NCI-H1092 treated with DMSO at 0.1 percent for 48 hours (cell line): Measurements from ENCODE around the gene RAVER2.
"Not testable (repeated sequence)": the region's sequence is repeated elsewhere in the genome, so short reads cannot be mapped to it uniquely, and the experiment has no call there.

Experiments
- DNase-seq: peaks from one replicate; lab custom pipeline; 2025; lab: John Stamatoyannopoulos, UW

Gene RAVER2

DNA sequence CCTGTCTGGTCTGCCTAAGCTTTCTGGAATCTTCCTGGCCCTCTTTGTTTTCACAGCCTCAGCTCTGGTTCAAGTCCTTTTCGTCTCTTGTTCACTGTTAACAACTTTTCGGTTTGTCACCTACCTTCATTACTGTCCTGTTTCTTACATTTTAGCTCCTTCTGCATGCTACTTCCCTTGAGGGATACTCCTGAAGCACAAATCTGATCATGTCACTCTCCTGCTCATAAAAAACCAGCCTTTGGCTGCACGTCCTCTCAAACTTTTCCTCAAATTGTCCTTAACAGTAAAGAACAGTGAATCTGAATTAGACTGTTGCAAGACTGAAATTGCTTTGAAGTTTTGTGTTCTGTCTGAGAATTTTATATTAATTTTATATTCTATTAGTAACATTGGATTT is 3.3 kb downstream of the RAVER2 start:
- DNase-seq: no peak

DNA sequence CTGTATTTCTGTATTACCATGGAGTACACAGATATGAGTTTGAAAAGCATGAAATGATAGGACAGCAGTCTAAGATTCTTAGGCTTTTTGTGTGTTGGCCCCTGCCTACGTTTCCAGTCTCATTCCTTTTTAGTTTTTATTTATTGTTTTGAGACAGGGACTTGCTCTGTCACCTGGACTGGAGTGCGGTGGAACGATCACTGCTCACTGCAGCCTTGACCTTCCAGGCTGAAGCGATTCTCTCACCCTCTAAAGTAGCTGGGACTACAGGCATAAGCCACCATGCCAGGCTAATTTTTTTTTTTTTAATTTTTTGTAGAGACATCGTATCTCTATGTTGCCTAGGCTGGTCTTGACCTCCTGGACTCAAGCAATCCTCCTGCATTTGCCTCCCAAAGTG is 3.8 kb downstream of the RAVER2 start:
- no peak for DNase-seq

DNA sequence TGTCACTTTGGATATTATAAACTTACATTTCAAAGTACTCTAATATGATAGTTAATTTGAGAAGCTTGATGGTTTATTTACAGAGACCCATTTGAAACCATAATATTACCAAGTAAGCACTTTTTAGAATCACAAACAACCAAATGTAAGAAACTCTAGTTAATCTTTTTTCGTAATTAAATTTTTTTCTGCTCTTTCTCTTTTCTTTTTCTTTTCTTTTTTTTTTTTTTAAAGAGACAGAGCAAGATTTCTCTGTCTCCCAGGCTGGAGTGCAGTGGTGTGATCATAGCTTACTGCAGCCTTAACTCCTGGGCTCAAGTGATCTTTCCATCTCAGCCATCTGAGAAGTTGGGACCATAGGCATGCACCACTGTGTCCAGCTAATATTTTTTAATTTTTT is 5.2 kb downstream of the RAVER2 start:
- no peak for DNase-seq

DNA sequence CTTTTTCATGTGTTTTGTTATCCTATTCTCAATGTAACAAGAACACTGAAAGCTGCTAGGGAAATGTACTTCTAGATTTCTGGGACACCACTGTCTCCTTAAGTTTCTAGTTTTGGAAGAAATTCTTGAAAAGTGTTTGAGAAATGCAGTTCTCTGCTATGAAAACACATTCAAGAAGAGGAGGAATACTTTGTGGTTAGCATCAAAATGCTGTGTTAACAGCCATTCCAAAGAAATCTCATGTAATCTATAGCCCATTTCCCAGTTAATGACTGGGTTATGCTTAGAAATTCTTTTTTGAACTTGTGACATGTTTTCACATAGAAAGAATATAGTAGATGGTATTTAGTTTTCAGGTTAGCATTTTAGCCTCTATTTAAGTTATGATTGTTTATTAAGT is 6.0 kb downstream of the RAVER2 start:
- no peak for DNase-seq

DNA sequence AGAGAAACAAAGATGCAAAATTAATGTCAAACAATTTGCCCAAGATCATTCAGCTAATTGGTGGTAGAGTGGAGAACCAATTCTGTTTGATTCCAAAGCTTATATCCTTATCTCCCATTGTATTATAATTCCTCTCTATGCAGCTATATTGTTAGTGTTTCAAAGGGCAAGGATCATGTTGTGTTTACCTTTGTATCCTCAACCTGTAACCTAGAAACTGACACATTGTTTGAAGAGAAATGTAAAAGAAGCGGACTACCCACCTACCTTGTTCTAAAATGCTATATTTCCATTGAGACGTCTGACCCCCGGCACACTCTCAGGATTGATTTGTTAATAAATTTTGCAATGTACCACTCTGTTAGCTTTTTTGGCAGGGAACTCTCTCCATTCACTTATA is 9.3 kb downstream of the RAVER2 start:
- no peak for DNase-seq

DNA sequence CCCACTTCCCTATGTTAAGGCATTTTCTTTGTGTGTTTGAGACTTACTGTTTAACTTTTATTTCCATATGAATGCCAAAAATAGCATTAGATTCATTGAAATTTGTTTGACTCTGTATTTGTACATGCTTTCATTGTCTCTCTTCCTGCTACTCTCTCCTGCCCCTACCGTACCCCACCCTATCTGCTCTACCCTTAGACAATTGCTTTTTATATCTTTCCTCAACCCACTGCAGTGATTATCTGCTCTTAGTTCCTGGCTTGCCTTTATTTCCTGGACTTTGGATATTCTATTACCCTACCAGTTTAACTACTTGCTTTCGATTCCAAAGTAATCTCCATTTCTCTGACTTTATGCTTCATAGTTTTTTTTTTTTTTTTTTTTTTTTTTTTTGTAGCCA is 10.5 kb downstream of the RAVER2 start:
- no peak for DNase-seq

DNA sequence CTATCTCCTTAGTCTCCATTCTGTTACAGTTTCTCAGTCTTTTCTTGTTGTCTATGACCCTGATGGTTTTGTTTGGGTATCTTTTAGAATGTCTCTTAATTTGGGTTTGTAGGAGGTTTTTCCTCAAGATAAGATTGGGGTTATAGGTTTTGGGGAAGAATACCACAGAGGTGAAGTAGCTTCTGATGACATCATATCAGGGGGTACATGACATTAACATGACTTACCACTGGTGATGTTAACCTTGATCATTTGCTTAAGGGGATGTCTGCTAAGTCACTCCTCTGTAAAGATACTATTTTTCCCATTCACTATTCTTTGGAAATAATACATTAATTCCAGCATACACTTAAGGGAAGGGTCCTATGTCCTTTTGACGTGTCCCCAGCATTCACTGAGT is 11.9 kb downstream of the RAVER2 start:
- DNase-seq: no peak

DNA sequence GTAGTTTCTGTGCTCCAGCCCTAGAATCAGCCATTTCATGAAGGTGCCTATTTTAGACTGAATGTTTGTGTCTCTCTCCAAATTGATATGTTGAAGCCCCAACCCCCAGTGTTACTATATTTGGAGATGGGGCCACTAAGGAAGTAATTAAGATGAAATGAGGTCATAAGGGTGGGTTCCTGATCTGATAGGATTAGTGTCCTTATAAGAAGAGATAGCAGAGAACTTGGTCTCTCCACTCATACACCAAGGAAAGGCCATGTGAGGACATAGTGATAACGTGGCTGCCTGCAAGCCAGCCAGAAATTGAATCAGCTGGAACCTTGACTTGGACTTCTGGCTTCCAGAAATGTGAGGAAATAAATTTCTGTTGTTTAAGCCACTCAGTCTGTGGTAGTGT is 12.3 kb downstream of the RAVER2 start:
- DNase-seq: no peak

DNA sequence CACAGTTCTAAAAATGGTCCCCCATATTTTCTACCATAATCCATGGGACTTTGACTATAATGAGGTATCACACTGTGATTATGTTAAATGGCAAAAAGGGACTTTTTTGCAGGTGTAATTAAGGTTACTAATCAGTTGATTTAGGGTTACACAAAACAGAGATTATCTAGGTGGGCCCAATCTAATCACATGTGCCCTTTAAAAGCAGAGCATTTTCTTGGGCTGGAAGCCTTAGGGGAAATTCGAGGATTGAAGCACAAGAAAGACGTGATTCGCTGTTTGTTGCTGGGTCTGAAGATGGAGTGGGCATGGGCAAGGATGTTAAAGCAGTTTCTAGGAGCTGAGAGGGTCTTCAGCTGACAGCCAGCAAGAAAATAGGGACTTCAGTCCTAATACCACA is 13.4 kb downstream of the RAVER2 start:
- DNase-seq: no peak

DNA sequence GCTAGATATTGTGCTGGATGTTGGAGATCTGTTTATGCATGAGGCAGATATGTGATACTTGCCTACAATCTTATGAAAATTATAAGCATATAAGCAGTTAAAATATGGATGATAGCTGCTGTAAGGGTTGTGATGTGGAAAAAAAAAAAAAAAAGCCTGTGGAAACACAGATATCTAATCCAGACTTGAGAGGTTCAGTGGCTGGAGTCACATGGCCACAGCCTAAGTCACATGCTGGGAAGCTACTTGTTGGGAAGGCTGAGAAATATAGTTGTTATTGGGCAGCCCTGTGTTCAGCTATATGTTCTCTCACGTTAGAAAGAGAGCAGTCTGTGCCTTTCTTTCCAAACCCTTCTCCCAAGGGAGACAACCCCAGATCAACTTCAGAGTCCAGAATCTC is 15.1 kb downstream of the RAVER2 start:
- no peak for DNase-seq

DNA sequence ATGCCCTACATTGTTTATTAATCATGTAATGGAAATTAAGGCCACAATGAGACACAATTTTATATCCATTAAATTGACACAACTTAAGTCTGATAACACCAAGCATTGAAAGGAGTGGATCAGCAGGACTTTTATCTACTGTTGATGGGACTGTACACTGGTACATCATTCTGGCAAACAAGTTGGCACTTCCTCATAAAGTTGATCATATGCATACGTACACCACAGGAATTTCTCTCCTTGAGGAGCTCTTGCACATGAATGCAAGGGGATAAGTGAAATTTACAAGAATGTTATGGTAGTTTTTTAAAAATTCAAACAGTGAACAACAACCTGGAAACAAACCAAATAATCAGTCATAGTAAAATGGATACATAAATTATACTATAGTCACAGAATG is 20.1 kb downstream of the RAVER2 start:
- DNase-seq: no peak

DNA sequence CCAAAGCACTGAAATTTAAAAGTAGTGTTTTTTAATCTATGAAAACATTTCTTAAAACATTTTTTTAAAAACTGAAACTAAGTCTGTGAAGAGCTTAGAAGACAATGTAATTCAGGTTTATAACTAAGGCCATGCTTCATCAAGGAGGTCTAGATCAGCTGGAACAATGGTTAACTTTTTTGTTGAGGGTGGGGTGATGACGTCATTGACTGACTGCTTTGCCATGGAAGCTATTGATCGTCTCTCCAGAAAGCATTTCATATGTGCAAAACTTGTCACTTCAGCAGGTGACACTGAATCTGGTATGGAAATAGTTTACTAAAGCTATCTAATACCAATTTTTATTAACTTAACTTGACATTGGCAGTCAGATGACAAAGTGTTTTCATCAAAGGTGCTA is 21.0 kb downstream of the RAVER2 start:
- DNase-seq: no peak

DNA sequence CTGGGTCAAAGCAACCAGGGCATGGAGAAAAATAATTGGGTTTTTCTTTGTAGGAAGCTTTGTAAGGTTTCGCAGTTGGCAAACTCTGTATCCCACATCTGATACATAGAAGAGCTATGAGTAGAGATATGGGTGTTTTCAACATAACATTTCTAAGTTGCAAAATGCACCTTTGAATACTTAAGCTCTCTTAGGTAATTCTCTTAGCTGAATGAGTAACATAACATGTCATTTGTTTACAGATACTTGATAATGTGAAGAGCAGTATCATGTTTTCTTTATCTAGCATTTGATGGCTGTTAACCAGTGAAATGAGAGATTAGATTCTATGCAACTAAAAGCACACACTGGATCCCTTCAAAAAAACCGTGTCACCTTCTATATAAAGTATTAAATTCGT is 21.6 kb downstream of the RAVER2 start:
- DNase-seq: no peak

DNA sequence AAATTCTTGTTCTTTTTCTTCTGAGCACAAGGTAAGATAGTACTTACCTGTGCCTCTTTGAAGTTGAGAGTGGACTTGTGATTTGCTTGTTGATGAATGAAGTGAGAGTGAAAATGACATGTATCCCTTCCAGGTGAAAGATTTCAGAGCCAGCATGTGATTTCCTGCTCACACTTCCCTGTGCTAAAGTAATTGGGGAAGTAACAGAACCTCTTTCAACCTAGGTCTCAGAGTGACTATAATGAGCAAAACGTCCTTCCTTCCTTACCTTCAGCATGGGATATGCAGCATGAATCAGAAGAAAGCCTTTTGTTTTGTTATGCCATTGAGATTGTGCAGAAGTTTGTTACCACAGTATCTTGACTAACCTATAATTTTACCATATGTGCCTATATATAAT is 24.6 kb downstream of the RAVER2 start:
- DNase-seq: no peak

DNA sequence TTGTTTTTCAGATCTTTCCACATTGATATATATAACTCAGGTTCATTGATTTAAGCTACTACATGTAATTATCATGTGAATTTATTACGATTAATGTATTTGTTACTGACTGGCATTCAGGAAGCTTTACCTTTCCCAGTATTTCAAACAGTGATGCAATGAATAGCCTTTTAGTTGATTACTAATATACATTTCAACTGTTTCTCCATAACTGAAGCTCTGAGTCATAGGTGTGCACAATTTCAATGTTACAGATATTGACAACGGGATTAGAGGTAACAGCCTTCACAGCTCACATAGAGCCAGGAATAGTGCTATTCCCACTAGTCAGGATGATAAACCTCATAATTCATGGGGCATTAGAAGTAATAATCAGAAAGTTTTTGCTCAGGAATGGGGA is 25.1 kb downstream of the RAVER2 start:
- no peak for DNase-seq

DNA sequence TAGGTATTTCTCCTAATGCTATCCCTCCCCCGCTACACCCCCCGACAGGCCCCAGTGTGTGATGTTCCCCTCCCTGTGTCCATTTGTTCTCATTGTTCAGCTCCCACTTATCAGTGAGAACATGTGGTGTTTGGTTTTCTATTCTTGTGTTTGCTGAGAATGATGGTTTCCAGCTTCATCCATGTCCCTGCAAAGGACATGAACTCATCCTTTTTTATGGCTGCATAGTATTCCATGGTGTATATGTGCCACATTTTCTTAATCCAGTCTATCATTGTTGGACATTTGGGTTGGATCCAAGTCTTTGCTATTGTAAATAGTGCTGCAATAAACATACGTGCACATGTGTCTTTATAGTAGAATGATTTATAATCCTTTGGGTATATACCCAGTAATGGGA is 28.4 kb downstream of the RAVER2 start:
- not testable (repeated sequence) for DNase-seq

DNA sequence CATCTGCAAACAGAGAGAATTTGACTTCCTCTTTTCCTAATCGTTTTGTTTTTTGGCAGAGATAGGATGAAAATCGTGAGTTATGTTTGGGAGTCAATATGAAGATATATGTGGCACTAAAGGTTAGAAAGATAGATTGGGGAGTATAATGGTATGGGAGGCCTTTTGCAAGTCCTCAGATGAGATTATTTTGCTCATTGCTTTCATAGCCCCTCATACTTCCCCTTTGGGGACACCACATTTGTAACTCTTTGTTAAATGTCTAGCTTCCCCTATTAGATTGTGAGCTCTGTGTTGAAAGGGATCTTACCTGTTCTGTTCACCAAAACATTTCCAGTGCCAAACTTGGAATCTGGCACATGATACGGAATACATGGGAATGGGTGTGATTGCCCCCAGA is 30.2 kb downstream of the RAVER2 start:
- no peak for DNase-seq

DNA sequence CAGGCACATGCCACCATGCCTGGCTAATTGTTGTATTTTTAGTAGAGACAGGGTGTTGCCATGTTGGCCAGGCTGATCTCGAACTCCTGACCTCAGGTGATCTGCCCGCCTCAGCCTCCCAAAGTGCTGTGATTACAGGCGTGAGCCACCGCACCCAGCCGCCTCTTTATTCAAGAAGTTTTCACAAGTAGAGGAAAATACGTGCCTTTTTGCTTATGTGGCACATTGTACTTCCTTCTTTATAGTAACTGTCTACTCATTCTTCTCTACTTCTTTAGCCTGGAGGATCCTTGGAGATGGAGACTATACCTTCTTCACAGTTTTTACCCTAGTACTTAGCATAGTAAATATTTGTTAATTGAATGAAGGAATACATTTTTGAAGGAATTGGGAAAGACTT is 37.2 kb downstream of the RAVER2 start:
- DNase-seq: not testable (repeated sequence)

DNA sequence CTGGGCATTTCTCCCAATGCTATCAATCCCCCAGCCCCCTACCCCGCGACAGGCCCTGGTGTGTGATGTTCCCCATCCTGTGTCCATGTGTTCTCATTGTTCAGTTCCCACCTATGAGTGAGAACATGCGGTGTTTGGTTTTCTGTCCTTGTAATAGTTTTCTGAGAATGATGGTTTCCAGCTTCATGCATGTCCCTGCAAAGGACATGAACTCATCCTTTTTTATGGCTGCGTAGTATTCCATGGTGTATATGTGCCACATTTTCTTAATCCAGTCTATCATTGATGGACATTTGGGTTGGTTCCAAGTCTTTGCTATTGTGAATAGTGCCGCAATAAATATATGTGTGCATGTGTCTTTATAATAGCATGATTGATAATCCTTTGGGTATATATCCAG is 38.0 kb downstream of the RAVER2 start:
- DNase-seq: not testable (repeated sequence)

DNA sequence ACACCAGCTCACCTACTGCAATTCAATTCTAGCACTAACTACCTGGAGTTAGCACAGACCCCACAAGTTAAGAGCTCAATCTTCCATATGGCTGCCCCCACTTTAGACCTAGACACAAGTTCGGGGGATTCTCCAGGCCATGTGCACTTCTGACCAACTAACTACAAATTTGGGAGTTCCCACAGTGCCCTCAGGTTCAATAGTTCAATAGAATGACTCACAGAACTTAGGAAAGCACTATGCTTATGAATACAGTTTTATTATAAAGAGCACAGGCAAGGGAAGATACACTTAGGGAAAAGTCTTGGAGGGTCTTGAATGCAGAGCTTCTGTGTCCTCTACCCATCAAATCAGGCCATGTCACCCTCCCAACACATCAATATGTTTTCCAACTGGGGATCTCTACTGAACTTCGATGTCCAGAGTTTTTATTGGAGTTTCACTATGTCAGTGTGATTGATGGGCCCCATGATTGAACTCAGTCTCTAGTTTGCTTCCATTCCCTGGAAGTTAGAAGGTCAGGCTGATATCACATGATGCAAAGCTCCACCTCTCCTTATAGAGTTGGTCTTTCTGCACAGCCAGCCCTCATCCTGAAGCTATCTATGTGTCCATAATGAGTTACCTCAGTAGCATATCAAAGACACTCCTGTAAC is 46.1 kb downstream of the RAVER2 start:
- DNase-seq: no peak

DNA sequence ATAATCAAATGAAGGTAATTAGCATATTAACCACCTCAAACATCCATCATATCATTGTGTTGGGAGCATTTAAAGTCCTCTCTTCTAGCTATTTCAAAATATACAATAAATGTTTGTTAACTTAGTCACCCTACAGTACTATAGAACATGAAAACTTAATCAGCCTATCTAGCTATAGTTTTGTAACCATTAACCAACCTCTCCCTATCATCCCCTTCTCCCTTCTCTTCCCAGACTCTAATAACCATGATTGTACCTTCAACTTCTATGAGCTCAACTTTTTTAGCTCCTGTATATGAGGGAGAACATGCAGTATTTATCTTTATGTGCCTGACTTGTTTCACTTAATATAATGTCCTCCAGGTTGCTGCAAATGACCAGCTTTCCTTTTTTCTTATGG is 54.0 kb downstream of the RAVER2 start:
- no peak for DNase-seq

DNA sequence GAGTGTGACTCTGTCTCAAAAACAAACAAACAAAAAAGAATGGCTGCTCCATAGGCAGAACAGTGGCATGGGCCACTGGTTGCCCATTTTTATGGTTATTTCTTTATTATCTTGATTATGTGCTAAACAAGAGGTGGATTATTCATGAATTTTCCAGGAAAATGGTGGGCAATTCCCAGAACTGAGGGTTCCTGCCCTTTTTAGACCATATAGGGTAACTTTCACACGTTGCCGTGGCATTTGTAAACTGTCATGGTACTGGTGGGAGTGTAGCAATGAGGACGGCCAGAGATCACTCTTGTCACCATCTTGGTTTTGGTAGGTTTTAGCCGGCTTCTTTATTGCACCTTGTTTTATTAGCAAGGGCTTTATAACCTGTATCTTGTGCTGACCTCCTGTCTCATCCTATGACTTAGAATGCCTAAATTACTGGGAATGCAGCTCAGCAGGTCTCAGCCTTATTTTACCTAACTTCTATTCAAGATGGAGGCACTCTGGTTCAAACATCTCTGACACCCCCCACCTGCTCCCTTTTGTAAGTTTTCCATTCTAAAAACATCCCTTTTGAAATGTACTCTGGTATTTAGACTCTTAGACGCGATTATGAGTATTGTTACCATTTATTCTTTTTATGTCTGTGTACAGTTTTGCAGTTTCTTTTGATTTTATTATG is 57.1 kb downstream of the RAVER2 start:
- DNase-seq: no peak

DNA sequence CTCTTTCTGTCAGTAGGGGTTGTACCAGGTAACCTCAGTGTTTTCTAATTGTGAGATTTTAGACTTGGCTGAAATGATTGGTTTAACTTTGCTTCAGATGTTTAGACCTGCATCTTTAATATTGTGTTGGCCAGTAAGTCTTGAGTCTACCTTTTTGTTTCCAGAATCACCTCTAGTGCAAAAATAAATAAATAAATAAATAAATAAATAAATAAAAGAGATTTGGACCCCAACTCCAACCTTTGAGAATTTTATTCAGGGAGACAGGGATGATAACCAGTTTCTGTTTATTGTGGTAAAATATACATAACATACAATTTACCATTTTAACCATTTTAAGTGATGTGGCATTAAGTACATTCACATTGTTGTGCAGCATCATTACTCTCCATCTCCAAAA is 64.4 kb downstream of the RAVER2 start:
- no peak for DNase-seq

DNA sequence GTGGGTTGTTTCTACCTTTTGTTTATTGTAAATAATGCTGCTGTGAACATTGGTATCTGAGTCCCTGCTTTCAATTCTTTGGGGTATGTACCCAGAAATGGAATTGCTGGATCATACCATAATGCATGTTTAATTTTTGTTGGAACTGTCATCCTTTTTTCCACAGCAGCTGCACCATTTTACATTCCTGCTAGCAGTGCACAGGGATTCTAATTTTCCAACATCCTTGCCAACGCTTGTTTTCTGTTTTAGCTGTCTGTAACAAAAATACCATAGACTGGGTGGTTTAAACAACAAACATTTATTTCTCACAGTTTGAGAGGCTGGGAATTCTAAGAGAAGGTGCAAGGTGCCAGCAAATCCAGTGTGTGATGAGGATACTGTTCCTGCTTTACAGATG is 65.1 kb downstream of the RAVER2 start:
- DNase-seq: no peak
